Dedifferentiated amniotic fluid mesenchymal stem cell (primary cell): Measurements from ENCODE around the gene TMCC1.
"Not testable (repeated sequence)": the region's sequence is repeated elsewhere in the genome, so short reads cannot be mapped to it uniquely, and the experiment has no call there.

Source experiments
- DNase-seq: peaks from one replicate; pipeline ENCODE4 v3.0.0-alpha.2; 2016; ENCODE audit errors: extremely low spot score

TMCC1 gene

DNA sequence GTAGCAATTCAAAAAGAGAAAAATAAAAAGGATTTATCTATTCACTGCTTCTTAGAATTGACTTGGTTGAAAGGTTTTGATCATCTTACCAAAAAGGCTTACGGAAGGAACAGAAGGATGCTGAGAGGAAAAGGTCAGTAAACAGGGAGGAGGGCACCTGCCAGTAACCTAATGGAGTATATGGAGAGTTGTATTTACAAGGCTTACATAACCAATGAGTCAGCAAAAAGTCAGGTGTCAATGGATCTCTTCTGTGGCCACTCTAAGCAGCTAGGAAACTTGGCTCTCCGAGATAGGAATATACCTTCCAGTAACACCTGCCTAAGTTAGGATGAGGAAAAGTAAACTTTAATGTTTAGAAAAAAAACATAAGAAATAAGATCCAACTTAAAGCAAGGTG lies 206.6 kb downstream of the TMCC1 start:
- no peak for DNase-seq

DNA sequence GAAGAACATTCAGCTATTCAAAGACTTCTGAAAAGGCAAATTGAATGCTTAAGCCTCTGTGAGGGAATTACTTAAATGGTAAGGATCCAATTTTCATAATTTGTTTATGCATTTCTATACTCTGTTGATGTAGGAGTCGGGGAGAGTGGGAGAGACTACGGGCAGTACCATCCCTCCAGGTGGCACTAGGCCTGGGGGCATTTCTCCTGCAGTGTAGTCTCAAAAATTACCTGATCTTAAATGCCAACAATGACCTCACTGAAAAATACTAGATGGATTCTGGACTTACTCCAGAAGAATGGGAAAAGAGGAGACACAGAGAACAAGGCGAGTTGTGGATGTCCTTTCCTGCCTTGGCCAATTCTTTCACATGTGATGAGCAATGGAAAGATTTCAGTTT lies 209.2 kb downstream of the TMCC1 start:
- no peak for DNase-seq

DNA sequence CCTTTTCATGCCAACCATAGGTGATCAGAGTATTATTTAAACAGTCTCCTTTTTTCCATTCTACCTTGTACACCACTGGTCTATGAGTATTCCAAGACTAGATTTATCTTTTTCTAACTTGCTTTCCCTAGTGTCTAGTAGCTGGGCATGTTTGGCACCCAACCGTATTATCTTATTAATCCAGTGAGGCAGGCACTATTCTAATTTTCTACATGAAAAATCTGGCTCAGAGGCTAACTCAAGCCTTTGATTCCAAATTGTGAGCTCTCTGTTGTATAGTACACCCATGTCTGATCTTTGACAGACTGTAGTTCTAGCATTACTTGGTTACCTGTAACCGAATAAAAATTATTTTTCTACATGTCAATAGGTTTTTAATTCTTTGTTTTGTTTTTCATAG lies 210.3 kb downstream of the TMCC1 start:
- DNase-seq = no peak

- no peak for DNase-seq
Measured at GRCh38 chr3:129676985-129677384, 216.5 kb downstream of the TMCC1 start.

- not testable (repeated sequence) for DNase-seq
Measured at GRCh38 chr3:129674798-129675123, 218.8 kb downstream of the TMCC1 start.

DNA sequence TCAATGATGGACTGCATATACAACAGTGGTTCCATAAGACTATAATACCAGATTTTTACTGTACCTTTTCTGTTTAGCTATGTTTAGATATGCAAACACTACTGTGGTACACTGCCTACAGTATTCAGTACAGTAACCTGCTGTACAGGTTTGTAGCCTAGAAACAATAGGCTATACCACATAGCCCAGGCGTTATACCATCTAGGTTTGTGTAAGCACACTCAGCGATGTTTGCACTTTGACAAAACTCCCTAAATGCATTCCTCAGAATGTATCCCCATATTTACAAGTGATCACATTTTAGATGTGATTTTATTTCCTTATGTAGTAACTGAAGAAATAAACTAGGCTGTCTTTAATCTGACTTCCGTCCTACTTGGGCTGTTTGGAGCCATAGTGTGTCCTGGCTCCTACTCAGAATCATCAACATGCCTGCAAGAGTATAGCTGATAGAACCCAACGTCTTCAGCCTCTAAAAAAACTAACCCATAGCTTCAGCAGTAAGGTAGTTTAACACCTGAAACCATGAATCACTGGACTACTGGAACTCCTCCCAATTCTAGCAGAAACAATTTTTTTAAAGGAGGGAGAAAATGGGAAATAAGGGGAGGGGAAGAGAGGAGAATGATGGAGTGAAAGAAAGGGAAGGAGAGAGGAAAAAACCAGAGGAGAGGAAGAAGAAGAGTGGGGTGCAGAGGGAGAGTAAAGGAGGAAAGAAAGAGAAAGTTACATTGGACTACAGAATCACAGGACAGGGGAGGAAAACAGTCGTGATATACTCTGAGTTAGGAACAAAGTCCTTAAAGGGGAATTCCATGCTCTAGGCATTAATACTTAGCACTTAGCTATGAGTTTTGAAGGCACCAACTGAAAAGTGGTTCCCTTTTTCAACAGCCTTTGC lies 219.4 kb downstream of the TMCC1 start:
- no peak for DNase-seq

DNA sequence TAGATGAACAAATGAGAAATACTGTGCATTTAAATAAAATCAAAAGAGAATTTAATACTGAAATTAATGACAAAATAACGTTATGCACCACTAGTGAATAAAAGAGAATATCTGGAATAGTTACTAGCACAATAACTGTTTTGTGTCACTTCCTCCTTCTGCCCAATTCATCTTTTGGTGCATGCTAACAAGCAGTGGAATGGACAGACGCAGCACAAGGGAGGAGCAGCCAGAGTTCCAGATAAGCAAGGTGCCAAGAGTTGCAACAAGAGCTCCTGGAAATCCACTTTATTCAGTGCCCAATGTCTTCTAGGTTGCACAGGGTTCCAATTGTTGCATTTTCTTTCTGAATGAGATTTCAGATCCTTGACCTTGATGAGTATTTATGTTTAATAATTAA lies 220.5 kb downstream of the TMCC1 start:
- DNase-seq = no peak

- DNase-seq = no peak
Measured at GRCh38 chr3:129672412-129672811, 221.1 kb downstream of the TMCC1 start.

- peak; percentile 30 for DNase-seq
Measured at GRCh38 chr3:129665024-129665768, 228.3 kb downstream of the TMCC1 start.

DNA sequence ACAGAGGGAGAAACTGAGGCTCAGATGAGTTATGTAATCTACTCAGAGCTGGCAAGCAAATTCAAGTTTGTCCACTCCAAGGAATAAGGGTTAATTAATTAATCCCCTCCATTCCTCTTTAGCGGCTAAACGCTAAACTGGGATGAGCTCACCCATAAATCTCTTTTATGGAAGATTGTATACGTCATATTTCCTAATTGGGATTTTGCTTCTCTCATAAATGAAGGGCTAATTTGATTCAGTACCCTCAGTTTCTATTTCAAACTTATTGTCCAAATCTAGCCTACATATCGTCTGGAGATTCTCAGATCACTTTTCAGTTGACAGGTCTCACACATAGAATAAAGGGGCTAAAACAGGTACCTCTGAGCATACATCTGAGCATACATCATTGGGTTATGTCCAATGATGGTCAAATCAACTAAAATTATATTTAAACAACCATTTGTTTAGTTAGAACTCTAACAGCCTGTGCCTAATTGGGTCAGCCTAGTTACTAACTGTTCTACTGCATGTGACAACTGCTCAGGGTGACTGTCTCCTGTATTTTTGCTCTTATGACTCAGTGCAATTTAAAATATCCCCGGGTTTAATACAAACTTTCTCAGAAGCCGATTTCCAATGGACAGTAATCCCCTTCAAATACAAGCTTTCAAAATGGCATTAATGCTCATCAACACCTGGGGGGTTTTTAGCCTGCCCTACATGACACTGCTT lies 229.4 kb downstream of the TMCC1 start:
- DNase-seq = no peak

DNA sequence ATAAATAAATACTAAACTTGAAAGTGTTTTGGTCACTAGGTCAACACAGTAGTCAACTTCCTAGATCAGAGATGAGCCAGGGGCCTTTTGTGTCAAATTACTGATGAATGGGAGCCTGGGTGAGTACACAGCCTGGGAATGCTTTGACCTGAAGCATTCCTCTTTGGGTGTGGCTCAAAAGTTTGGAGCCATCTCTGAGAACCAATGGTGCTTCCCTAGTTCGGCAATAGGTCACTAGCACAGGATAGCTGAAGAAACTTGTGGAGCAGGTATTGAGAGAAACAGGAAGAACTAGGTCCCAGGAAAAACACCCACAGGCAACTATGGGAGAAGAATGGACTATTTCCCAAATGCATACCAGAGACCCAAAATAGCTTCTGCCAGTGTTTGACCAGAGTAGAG lies 230.5 kb downstream of the TMCC1 start:
- no peak for DNase-seq

- no peak for DNase-seq
Measured at GRCh38 chr3:129662191-129662608, 231.3 kb downstream of the TMCC1 start.

DNA sequence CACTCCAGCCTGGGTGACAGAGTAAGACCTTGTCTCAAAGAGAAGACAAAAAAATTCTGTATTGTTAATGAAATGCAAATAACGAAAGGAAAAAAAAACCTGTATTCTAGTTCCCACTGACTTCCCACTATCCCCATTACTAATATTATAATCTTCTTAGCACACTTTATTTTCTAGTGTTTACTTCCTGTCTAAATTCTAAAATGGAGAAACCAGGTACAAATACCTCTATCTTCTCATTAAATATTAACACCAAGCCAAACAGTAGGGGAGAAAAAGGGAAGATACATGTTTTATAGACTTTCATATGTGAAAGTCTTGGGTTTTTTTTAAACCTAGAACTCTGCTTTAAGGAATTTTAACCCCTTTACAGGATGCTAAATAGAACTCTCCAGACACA lies 231.7 kb downstream of the TMCC1 start:
- DNase-seq = no peak

- no peak for DNase-seq
Measured at GRCh38 chr3:129658110-129658843, 235.2 kb downstream of the TMCC1 start.

DNA sequence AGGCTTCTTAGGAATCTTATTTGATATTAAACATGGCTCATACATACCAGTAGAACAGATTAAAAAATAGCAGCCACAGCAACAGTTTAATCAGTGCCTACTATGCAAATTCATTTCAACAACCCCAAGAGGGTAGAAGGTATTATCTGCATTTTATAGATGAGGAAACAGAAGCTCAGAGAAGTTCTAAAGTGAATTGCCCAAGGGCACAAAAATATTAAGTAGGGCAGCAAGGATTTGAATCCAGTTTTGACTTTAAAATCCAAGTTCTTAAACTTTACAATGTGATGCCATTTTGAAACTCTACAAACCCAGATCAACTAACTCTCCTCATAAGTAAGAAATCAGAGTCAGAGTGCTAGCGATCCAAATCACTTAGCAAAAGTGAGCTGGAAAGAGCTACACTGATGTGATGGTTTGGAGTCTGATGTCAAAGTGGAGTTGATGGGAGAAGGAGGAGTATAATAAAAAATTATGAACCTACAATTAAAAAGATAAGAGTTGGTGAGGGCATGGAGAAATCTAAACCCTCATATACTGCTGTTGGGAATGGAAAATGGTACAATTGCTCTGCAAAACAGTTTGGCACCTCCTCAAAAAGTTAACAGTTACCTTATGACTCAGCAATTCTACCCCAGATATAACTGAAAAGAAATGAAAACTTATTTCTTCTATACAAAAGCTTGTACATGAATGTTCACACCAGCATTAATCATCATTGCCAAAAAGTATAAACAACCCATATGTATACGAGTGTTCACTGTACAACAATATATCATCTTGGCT lies 236.1 kb downstream of the TMCC1 start:
- no peak for DNase-seq

DNA sequence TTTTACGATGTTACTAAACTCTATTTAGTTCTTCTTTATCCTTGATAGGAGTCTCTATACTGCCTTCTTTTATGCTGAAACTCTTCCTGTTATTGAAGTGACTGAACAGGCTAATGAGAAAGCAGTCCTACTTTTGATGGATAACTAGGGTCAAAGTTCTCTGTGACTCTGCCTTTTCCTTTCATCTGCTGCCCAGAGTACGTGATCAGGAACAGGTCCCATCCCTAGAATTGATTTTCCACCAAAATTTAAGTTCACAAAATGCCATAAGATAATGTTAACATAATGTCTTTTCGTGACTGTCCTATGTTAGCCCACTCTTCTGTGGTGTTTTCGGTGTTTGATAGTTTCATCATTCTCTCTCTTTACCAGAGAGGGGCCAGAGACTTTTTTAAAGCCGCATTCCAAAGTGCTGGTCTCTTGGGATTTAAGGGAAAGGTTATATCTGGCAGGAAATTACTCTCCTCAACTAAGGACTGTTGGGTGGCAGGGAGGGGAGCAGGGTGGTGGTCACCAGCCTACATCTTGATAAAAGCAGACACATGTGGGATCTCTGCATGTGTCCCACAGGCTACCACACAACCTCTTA lies 236.8 kb downstream of the TMCC1 start:
- DNase-seq = no peak

GRCh38 chr3:129655291-129655700 lies 238.2 kb downstream of the TMCC1 start:
- no peak for DNase-seq

DNA sequence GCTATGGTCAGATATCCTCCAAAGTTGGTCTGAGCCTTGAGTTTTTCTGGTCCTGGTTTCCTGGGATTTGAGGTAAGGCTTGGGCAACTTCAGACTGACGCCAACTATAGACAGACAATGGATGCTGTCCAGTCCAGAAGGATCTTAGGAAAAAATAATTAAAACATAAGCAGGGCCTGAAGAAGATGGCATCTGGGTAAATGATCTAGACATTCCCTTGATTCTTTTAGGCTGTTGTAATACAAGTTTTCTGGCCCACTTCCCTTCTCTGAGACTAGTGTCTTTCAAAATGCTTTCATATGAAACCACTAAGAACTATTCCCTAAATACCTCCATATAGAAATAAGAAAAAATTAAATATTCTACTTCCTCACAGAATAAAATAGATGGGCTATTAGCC lies 239.4 kb downstream of the TMCC1 start:
- peak; percentile 78 for DNase-seq

DNA sequence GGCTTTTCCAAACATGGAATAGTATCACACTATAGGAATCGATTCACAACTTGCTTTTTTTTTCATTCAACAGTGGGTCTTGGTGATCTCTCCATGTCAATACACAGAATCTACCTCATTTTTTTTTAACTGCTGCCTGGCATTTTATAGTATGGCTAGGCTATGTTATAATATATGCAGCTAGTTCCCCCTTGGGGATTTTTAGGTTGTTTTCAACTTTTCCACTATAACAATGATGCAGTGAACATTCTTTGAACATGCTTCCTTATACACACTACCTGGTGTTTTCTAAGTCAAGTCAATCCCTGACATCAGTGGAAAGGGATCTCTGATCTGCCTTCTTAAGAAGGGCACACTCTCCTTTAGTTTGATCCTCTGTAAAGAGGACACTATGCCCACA lies 240.5 kb downstream of the TMCC1 start:
- no peak for DNase-seq

DNA sequence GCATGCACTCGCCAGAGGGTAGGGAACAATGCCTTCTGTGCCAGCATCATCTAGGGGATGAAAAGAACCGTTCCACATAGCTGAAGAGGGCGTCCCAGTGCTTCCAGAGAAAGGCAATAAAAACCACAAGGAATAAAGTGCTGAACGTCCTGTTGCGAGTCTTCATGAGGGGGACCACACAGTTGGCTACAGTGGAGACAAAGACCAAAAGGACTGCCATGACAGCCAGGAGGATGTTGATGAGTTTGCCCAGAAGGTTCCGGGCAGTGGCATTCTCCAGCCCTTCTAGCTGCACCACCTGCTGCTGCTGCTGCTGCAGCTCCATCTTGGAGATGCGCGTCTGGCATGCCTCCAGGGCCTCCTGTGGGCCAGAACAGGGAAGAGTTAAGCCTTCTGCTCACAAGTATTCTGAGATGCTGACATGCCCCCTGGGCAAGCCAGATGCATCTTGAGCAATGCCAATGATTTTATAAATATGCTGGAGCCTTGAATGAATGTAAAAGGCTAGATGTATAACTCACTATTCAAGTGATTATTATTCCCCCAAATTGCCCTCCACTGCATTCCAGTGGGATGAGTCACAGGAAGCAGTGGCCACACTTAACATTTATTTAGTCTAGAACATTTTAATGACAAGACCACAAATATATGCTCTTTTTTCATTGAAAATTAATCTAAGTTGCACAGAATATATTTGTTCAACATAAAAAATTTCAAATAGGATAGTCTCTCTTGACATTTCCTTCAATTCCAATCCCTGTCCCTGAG lies 241.9 kb downstream of the TMCC1 start:
- peak; percentile 29 for DNase-seq
